HCT116 (cell line): Measurements from ENCODE around the gene MADD. TPM values are rescaled to one million over a fixed set of nuclear protein-coding genes. Genes with fewer than 3 reads are reported as not detected.

ENCODE experiments used
- ATAC-seq: fragments of 200-7000 bp; cut with Tn5 transposase; 2 replicates; pipeline ENCODE4 v1.9.1; 2020; ENCODE audit warnings: mild to moderate bottlenecking, moderate library complexity
- BruUV-seq: library from RNA; stranded (reverse); fragments of 400-500 nt; replicated peaks from 2 replicates; lab custom pipeline; 2021; lab: Mats Ljungman, UMichigan
- CTCF ChIA-PET: fragments of 300-600 bp; sonication (Branson Sonifier 250); formaldehyde crosslinking; loops from one replicate; lab custom pipeline; 2021; ENCODE audit warnings: antibody characterized with exemption; lab: Charles Lee
- POLR2A ChIA-PET: fragments of 300-600, 350-600 bp; sonication (Branson Sonifier 250); formaldehyde crosslinking; loops from one replicate; lab custom pipeline; 2021; ENCODE audit warnings: antibody characterized with exemption; lab: Charles Lee
- RAD21 ChIA-PET, 2 experiments: fragments of 300-600 bp; sonication (Branson Sonifier 250); formaldehyde crosslinking; loops; one replicate each; lab custom pipeline; 2023; ENCODE audit warnings: low total read pairs in 2 of 2; ENCODE audit not compliant: uncharacterized antibody in 2 of 2, unreplicated experiment in 2 of 2, low non-redundant PET in 1 of 2; lab: Charles Lee
- DNase-seq: peaks from one replicate; pipeline ENCODE4 v3.0.0-alpha.2; 2010; ENCODE audit warnings: low read depth, low spot score
- H2AFZ ChIP-seq: fragments of 200-600 bp; shearing (Covaris generic), sonication (generic); 2 replicates; pipeline ENCODE4 v1.6.1; 2017; ENCODE audit warnings: low read depth, mixed run types, mixed read lengths, antibody characterized with exemption, low read length; ENCODE audit not compliant: poor library complexity, severe bottlenecking
- H3K27ac ChIP-seq: 2 replicates; pipeline ENCODE4 v1.5.1; 2012; ENCODE audit warnings: low read depth, low read length
- H3K27me3 ChIP-seq: fragments of 200-600 bp; sonication (generic); 2 replicates; pipeline ENCODE4 v1.6.1; 2016; ENCODE audit warnings: mixed run types, low read length, mixed read lengths; ENCODE audit not compliant: insufficient read depth
- H3K36me3 ChIP-seq, 2 experiments: fragments of 200-500 bp in 1 of 2; fragments of 200-600 bp in 1 of 2; sonication (Bioruptor generic) in 1 of 2; sonication (generic) in 1 of 2; 2 replicates each; pipeline versions ENCODE4 v1.5.1 to v1.6.1; 2014 to 2016; ENCODE audit warnings: low read length in 2 of 2, inconsistent platforms in 1 of 2, mixed read lengths in 1 of 2, mixed run types in 1 of 2; ENCODE audit not compliant: insufficient read depth in 2 of 2, control insufficient read depth in 1 of 2
- H3K4me1 ChIP-seq, 2 experiments: fragments of 200-600 bp in 1 of 2; sonication (generic) in 1 of 2; 2 replicates each; pipeline versions ENCODE4 v1.5.1 to v1.6.1; 2012 to 2017; ENCODE audit warnings: low read length in 2 of 2, inconsistent platforms in 1 of 2, mild to moderate bottlenecking in 1 of 2, mixed read lengths in 1 of 2, mixed run types in 1 of 2, moderate library complexity in 1 of 2; ENCODE audit not compliant: insufficient read depth in 2 of 2, control insufficient read depth in 1 of 2
- H3K4me2 ChIP-seq: fragments of 200-600 bp; sonication (generic); 2 replicates; pipeline ENCODE4 v1.6.1; 2017; ENCODE audit warnings: mixed run types, low read length, mixed read lengths
- H3K4me3 ChIP-seq, 2 experiments: fragments of 200-600 bp in 1 of 2; sonication (generic) in 1 of 2; replicated peaks in 1 of 2; 2 replicates each; pipeline ENCODE4 v1.5.1; 2011 to 2016; ENCODE audit warnings: low read length in 2 of 2, control low read depth in 1 of 2, low read depth in 1 of 2, mild to moderate bottlenecking in 1 of 2, mixed read lengths in 1 of 2, mixed run types in 1 of 2
- H3K79me2 ChIP-seq: fragments of 200-600 bp; sonication (generic); 2 replicates; pipeline ENCODE4 v1.6.1; 2017; ENCODE audit warnings: mild to moderate bottlenecking, mixed run types, low read length, moderate library complexity, mixed read lengths; ENCODE audit not compliant: insufficient read depth
- H3K9ac ChIP-seq: fragments of 200-600 bp; sonication (generic); 2 replicates; pipeline ENCODE4 v1.6.1; 2016; ENCODE audit warnings: low read length, mixed read lengths
- H3K9me2 ChIP-seq: fragments of 200-600 bp; sonication (generic), shearing (Covaris generic); 2 replicates; pipeline ENCODE4 v1.6.1; 2017; ENCODE audit warnings: mixed run types, mild to moderate bottlenecking, moderate library complexity; ENCODE audit not compliant: insufficient read depth
- H3K9me3 ChIP-seq, 2 experiments: fragments of 200-500 bp in 1 of 2; fragments of 200-600 bp in 1 of 2; sonication (Bioruptor generic) in 1 of 2; sonication (generic) in 1 of 2; 2 replicates each; pipeline ENCODE4 v1.6.1; 2014 to 2017; ENCODE audit warnings: low read length in 2 of 2, mixed read lengths in 2 of 2, inconsistent platforms in 1 of 2, low read depth in 1 of 2, mild to moderate bottlenecking in 1 of 2, mixed run types in 1 of 2, moderate library complexity in 1 of 2; ENCODE audit not compliant: control insufficient read depth in 1 of 2, insufficient read depth in 1 of 2
- H4K20me1 ChIP-seq: fragments of 200-600 bp; sonication (generic), shearing (Covaris generic); 2 replicates; pipeline ENCODE4 v1.6.1; 2017; ENCODE audit warnings: mixed run types, mild to moderate bottlenecking, moderate library complexity; ENCODE audit not compliant: insufficient read depth
- CEBPB ChIP-seq: IDR thresholded peaks from 2 replicates; pipeline ENCODE4 v1.6.1; 2012; ENCODE audit warnings: low read depth
- ELF1 ChIP-seq: IDR thresholded peaks from 2 replicates; pipeline ENCODE4 v1.6.1; 2012; ENCODE audit warnings: low read depth, borderline replicate concordance
- JUND ChIP-seq: IDR thresholded peaks from 2 replicates; pipeline ENCODE4 v1.6.1; 2012
- POLR2AphosphoS5 ChIP-seq: IDR thresholded peaks from 2 replicates; pipeline ENCODE4 v1.6.1; 2011; ENCODE audit warnings: mild to moderate bottlenecking, low read depth, low read length, moderate library complexity
- SIN3A ChIP-seq: IDR thresholded peaks from 2 replicates; pipeline ENCODE4 v1.6.1; 2012; ENCODE audit warnings: low read depth
- YY1 ChIP-seq: IDR thresholded peaks from 2 replicates; pipeline ENCODE4 v1.6.1; 2011; ENCODE audit warnings: low read length, low read depth, moderate library complexity, mild to moderate bottlenecking; ENCODE audit not compliant: insufficient replicate concordance; ENCODE audit errors: extremely low read depth
- intact Hi-C: fragments of 100-400 bp; cut with micrococcal nuclease; formaldehyde crosslinking; loops from 2 replicates; pipeline ENCODE4 v1.10.0; 2022
- total RNA-seq: library from RNA; stranded (reverse); gene quantifications from one replicate; pipeline ENCODE4 v1.2.1, GENCODE V29; 2021; ENCODE audit not compliant: unreplicated experiment
- TF ChIP-seq, protein P1 (sequence below): IDR thresholded peaks from 2 replicates; pipeline ENCODE4 v1.6.1; 2012
- TF ChIP-seq, protein P2 (sequence below), 3 experiments: fragments of 200-600 bp in 1 of 3; sonication (generic) in 1 of 3; IDR thresholded peaks in 2 of 3; conservative IDR thresholded peaks in 1 of 3; 2 replicates each; pipeline ENCODE4 v1.5.1; 2012 to 2017; ENCODE audit warnings: low read depth in 2 of 3, low read length in 2 of 3, antibody characterized with exemption in 1 of 3, borderline replicate concordance in 1 of 3, control low read depth in 1 of 3, mild to moderate bottlenecking in 1 of 3, mixed read lengths in 1 of 3, mixed run types in 1 of 3, moderate library complexity in 1 of 3; ENCODE audit not compliant: insufficient read depth in 1 of 3

Gene MADD
- total RNA-seq, 1 experiment from 2014 or later = 37.1 TPM

DNA sequence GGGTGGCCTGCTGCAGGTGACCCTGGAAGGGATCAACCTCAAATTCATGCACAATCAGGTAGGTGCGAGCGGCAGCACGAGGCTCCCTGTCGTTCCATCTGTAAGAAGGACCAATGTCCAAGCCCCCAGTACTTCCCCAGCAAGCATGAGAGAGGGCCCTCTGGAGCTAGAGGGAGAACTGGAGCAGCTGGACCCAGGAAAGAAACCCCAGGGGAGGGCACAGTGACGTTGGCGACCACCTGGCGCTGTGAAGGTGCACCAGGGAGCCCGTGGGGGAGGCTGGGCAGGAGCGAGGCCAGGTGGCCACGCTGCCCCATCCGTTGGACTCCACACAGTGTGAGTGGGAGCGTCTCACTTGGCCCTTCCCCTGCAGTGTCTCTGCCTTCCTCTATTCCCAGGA lies 54.6 kb downstream of the MADD start:
- no peak for DNase-seq
- no peaks in the 10 kb centered on the region for H3K27me3 ChIP-seq
- no peaks in the 10 kb centered on the region for H3K9me2 ChIP-seq
- POLR2A ChIA-PET = no interaction called here
- H3K4me1 ChIP-seq = no peaks in the 10 kb centered on the region
- no peak overlapping the region for H2AFZ ChIP-seq
- no TSS peak for BruUV-seq
- RAD21 ChIA-PET = no interaction called here
- CTCF ChIA-PET = no interaction called here
- H3K27ac ChIP-seq = no peak overlapping the region
- H3K4me3 ChIP-seq = no peak overlapping the region
- H3K4me2 ChIP-seq = no peak overlapping the region
- no peak for TF ChIP-seq ELF1
- TF ChIP-seq, all 23 proteins: peak for 0
- no peak overlapping the region for H3K9ac ChIP-seq
- H3K9me3 ChIP-seq = no peaks in the 10 kb centered on the region
- no peaks in the 10 kb centered on the region for H4K20me1 ChIP-seq
- no peak for ATAC-seq
- H3K79me2 ChIP-seq = no peaks in the 10 kb centered on the region
- intact Hi-C loops = no loop called here
- H3K36me3 ChIP-seq = peaks cover 7 to 14% of the 10 kb centered on the region in 2 experiments; a peak in 3 of 4 replicates

DNA sequence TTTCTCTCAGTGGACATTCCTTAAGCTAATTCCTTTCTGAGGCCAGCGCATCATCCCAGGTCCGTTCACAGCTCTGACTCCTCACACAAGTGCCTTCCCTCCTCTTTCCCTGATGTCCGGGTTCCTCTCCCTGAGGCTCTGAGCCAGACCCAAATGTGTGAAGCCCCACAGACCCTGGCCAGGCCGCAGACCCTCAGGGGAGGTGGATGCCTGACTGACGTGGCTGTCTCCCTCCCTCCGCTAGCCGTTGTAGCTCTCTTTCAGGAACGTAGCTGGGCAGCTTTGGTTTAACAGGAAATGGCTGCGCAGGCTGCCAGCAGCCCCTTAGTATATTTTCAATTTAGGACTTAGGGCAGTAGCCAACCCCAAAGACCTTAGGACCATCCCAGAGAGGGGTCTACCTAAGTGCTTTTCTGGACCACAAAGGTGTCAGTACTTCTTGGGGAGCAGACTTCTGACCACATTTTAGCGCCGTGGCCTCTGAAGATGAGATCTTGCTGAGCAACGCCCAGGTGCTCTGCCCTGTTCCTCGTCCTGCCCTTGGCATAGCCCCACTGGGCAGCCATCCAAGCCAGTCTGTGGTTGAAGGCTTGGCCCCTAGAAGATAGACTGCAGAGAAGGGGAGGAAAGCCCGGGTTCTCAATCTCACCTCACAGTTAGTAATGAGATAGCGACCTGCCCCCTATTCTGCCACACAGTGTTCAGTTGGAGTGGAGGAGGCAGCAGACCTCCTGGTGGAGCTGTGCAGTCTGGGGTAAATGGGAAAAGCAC lies 55.5 kb downstream of the MADD start:
- intact Hi-C loops = no loop called here
- ChIA-PET RAD21 (no interaction called here), POLR2A (no interaction called here), CTCF (no interaction called here)
- Histone ChIP-seq H3K27me3 (no peaks in the 10 kb centered on the region), H3K9me3 (no peaks in the 10 kb centered on the region), H3K36me3 (peaks cover 7 to 14% of the 10 kb centered on the region in 2 experiments; a peak in 3 of 4 replicates), H4K20me1 (no peaks in the 10 kb centered on the region), H3K79me2 (no peaks in the 10 kb centered on the region), H3K4me1 (no peaks in the 10 kb centered on the region), H3K4me2 (no peak overlapping the region), H3K27ac (no peak overlapping the region), H3K9ac (no peak overlapping the region), H3K4me3 (no peak overlapping the region)
- ATAC-seq = no peak
- BruUV-seq = no TSS peak
- TF ChIP-seq, protein P1, sequence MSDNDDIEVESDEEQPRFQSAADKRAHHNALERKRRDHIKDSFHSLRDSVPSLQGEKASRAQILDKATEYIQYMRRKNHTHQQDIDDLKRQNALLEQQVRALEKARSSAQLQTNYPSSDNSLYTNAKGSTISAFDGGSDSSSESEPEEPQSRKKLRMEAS = no peak
- TF ChIP-seq YY1 (no peak), JUND (no peak), POLR2AphosphoS5 (no peak), SIN3A (no peak), CEBPB (no peak)
- TF ChIP-seq, protein P2, sequence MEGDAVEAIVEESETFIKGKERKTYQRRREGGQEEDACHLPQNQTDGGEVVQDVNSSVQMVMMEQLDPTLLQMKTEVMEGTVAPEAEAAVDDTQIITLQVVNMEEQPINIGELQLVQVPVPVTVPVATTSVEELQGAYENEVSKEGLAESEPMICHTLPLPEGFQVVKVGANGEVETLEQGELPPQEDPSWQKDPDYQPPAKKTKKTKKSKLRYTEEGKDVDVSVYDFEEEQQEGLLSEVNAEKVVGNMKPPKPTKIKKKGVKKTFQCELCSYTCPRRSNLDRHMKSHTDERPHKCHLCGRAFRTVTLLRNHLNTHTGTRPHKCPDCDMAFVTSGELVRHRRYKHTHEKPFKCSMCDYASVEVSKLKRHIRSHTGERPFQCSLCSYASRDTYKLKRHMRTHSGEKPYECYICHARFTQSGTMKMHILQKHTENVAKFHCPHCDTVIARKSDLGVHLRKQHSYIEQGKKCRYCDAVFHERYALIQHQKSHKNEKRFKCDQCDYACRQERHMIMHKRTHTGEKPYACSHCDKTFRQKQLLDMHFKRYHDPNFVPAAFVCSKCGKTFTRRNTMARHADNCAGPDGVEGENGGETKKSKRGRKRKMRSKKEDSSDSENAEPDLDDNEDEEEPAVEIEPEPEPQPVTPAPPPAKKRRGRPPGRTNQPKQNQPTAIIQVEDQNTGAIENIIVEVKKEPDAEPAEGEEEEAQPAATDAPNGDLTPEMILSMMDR (IDR thresholded peaks at IDR 0.05 in 2 of 3, conservative IDR thresholded peaks at IDR 0.05 in 1 of 3; ENCODE audit: borderline replicate concordance in 1 of 3, insufficient read depth in 1 of 3, low read depth in 2 of 3, low read length in 2 of 3) = no peak
- TF ChIP-seq, all 23 proteins: peak for 0
- H3K9me2 ChIP-seq = no peaks in the 10 kb centered on the region
- no peak for DNase-seq
- H2AFZ ChIP-seq = no peak overlapping the region
